Ishikawa (cell line): Measurements from ENCODE around the gene CALN1.

Experiments used
- CEBPB ChIP-seq: IDR thresholded peaks from 2 replicates; pipeline ENCODE4 v1.6.1; 2012
- CREB1 ChIP-seq: IDR thresholded peaks from 2 replicates; pipeline ENCODE4 v1.6.1; 2012; ENCODE audit warnings: low read depth
- EGR1 ChIP-seq: IDR thresholded peaks from 2 replicates; pipeline ENCODE4 v1.6.1; 2012
- EP300 ChIP-seq: IDR thresholded peaks from 2 replicates; pipeline ENCODE4 v1.6.1; 2012; ENCODE audit warnings: borderline replicate concordance
- FOXM1 ChIP-seq: IDR thresholded peaks from 2 replicates; pipeline ENCODE4 v1.6.1; 2012; ENCODE audit warnings: low read depth, borderline replicate concordance
- MAX ChIP-seq: IDR thresholded peaks from 2 replicates; pipeline ENCODE4 v1.6.1; 2012
- NFIC ChIP-seq: IDR thresholded peaks from 2 replicates; pipeline ENCODE4 v1.6.1; 2012
- RAD21 ChIP-seq: IDR thresholded peaks from 2 replicates; pipeline ENCODE4 v1.6.1; 2012; ENCODE audit warnings: low read depth
- REST ChIP-seq: IDR thresholded peaks from 2 replicates; pipeline ENCODE4 v1.6.1; 2012; ENCODE audit warnings: low read depth, mild to moderate bottlenecking
- TAF1 ChIP-seq: IDR thresholded peaks from 2 replicates; pipeline ENCODE4 v1.6.1; 2012; ENCODE audit warnings: low read depth, mild to moderate bottlenecking
- TCF12 ChIP-seq: IDR thresholded peaks from 2 replicates; pipeline ENCODE4 v1.6.1; 2012; ENCODE audit warnings: low read depth
- TEAD4 ChIP-seq: IDR thresholded peaks from 2 replicates; pipeline ENCODE4 v1.6.1; 2012
- USF1 ChIP-seq: IDR thresholded peaks from 2 replicates; pipeline ENCODE4 v1.6.1; 2012
- YY1 ChIP-seq: IDR thresholded peaks from 2 replicates; pipeline ENCODE4 v1.6.1; 2012; ENCODE audit warnings: low read depth
- ZBTB7A ChIP-seq: IDR thresholded peaks from 2 replicates; pipeline ENCODE4 v1.6.1; 2012; ENCODE audit warnings: low read depth

CALN1 gene

GRCh38 chr7:72336632-72337389 is 75.3 kb downstream of the CALN1 start:
- no peak for TF ChIP-seq USF1
- TF ChIP-seq REST, result no peak

GRCh38 chr7:72336382-72336631 is 75.8 kb downstream of the CALN1 start:
- TF ChIP-seq ZBTB7A, result no peak
- TF ChIP-seq EGR1, result no peak
- no peak for TF ChIP-seq RAD21
- TF ChIP-seq CEBPB, result no peak
- no peak for TF ChIP-seq REST
- TF ChIP-seq USF1, result no peak
- TF ChIP-seq EP300, result no peak
- TF ChIP-seq FOXM1, result no peak
- TF ChIP-seq TEAD4, result no peak
- no peak for TF ChIP-seq TAF1
- TF ChIP-seq NFIC, result no peak
- no peak for TF ChIP-seq TCF12
- no peak for TF ChIP-seq CREB1
- TF ChIP-seq MAX, result no peak
- no peak for TF ChIP-seq YY1

- TF ChIP-seq EGR1 (no peak), TAF1 (no peak), EP300 (no peak), REST (no peak), YY1 (no peak), MAX (no peak), ZBTB7A (no peak)
Measured at GRCh38 chr7:72335561-72336381, 76.4 kb downstream of the CALN1 start.

GRCh38 chr7:72334698-72335097 is 77.4 kb downstream of the CALN1 start:
- TF ChIP-seq MAX (no peak), RAD21 (no peak), TEAD4 (no peak), USF1 (no peak), NFIC (no peak), EGR1 (no peak), TAF1 (no peak)
